ENCODE data around the gene EPAS1. TPM values are rescaled to one million over a fixed set of nuclear protein-coding genes. Genes with fewer than 3 reads are reported as not detected.
"Not testable (repeated sequence)": the region's sequence is repeated elsewhere in the genome, so short reads cannot be mapped to it uniquely, and the experiment has no call there.

The EPAS1 gene
- polyA plus RNA-seq, 4 donors = 39.2 to 62.4 (median 43.0) TPM

- DNase-seq (ENCODE audit: low read depth in 4 of 4, low spot score in 2 of 4) = no peak
These were observed 96.7 kb downstream of the EPAS1 start for GRCh38 chr2:46393865-46394264.

DNA sequence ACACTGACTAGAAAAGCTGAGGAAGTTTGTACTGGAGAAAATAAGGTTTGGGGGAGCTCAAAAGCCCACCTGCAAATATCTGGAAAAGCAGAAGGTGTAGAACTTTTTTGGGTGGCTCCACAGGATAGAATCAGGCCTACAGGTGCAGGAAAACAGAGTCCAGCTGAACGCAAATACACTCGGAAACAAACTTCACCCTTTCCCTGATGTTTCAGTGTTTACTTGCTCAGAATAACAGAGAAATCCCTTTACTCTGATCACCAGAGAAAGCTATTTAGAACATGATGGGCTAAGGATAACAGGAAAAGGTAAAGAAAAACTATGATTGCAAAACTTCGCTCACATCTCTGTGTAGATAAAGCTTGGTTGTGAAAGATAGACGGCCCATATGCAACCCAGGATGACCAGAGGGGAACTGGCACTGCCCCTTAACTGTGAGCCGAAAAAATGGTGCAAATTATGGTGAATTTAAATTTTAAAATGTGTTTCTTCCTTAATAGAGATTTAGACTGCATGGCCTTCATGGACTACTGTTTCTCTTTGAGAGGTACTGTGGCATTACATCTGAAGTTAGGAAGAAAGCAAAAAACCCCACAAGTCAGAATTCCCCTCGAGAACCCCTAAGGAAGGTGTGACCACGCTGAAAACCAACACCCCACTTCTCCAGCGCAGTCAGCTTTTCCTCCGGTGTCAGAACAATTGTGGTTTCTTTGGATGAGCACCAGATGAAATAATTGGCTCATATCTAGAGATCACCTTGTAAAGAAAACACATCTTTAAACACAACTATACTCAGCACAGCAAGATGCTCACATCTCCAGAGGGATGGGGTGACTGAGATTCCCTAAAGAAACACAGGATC is 97.7 kb downstream of the EPAS1 start:
- DNase-seq (ENCODE audit: low read depth in 4 of 4, low spot score in 2 of 4) = no peak

DNA sequence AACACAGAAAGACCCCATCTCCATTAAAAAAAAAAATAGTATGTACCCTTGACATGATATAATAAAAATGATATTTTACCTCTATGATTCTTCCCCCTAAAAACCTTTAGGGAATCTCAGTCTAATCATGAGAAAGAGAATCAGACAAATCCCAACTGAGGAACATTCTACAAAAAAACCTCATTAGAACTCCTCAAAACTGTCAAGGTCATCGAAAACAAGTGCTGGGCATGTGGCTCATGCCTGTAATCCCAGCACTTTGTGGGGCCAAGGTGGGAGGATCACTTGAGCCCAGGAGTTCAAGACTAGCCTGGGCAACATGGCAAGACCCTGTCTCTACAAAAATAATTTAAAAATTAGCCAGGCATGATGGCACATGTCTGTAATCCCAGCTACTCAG is 98.5 kb downstream of the EPAS1 start:
- DNase-seq (ENCODE audit: low read depth in 4 of 4, low spot score in 2 of 4) = not testable (repeated sequence)

DNA sequence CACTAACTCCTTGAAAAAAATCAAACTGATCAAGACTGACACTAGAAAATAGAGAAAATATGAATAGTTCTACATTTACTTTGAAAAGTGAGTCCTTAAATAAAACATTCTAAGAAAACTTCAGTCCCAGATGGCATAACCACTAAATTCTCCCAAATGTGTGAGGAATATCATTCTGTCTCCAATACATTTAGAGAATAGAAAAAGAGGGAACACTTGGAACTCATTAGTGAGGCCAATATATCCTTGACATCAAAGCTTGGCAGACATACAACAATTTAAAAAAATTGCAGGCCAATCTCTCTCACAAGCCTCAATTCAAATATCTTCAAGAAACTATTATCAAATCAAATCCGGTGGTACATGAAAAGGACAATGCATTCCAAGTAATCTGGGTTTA is 102.8 kb downstream of the EPAS1 start:
- no peak for DNase-seq (ENCODE audit: low read depth in 4 of 4, low spot score in 2 of 4)

DNA sequence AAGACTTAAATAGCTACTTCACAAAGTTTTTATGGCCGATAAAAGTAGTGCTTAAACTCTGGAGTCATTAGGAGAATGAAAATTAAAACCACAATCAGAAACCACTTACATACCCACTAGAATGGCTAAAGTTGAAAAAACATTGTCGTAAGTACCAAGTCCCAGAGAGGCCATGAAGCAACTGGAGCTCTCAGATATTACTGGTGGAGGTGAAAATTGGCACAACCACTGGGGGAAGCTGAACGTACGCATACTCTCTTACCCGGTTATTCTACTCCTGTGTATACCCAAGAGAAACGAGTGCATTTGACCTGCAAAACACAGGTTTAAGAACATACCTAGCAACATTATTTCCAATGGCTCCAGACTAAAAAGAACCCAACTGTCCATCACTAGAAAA is 105.7 kb downstream of the EPAS1 start:
- no peak for DNase-seq (ENCODE audit: low read depth in 4 of 4, low spot score in 2 of 4)

DNA sequence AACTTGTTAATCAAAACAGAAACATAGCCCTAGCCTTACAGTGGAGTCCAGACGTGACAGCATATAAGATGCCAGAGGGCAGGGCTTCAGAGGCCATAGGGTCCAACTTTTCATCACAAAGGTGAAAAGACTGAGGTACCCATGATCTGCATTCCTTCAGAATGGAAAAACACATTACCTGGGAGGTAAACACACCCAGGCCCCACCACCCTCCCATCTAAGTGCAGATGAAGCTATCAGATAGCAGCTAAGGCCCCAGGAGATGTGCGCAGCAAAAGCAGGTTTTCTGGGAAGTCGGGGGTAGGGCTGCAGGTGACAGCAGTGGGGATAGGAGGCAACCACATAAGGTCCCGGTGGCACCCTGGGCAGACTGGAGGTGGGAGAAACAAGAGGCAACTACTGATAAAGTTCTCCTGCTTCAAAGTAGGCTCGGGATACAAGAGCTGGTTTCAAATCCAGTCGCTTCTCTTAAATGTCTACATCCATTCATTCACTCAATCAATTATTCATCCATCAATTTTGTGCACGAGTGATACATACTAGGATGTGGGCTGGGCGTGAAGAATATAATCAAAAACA is 107.1 kb downstream of the EPAS1 start:
- no peak for DNase-seq (ENCODE audit: low read depth in 4 of 4, low spot score in 2 of 4)

- DNase-seq (ENCODE audit: low read depth in 4 of 4, low spot score in 2 of 4) = no peak
These were observed 110.7 kb downstream of the EPAS1 start for GRCh38 chr2:46407852-46408455.

GRCh38 chr2:46409756-46410155 is 112.5 kb downstream of the EPAS1 start:
- DNase-seq (ENCODE audit: low read depth in 4 of 4, low spot score in 2 of 4) = no peak

GRCh38 chr2:46410273-46411244 is 113.4 kb downstream of the EPAS1 start:
- DNase-seq (ENCODE audit: low read depth in 4 of 4, low spot score in 2 of 4) = no peak

DNA sequence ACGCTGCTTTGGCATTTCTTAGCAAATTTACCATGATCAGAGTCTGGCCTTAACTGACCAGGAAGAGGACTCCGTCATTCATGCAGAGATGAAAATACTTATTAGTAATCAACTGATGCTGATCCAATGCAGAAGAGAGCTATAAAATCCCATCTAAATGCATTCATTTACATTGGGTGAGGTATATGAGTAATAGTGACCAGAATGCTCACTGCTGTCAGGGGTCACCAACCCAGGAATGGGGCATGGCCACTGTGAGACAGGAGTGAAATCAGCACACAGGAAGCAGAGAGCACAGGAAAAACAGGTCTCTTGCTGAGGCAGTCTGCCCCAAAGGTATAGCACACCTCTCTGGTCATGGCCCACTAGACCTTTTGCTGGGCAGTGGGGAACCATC is 114.0 kb downstream of the EPAS1 start:
- no peak for DNase-seq (ENCODE audit: low read depth in 4 of 4, low spot score in 2 of 4)

DNA sequence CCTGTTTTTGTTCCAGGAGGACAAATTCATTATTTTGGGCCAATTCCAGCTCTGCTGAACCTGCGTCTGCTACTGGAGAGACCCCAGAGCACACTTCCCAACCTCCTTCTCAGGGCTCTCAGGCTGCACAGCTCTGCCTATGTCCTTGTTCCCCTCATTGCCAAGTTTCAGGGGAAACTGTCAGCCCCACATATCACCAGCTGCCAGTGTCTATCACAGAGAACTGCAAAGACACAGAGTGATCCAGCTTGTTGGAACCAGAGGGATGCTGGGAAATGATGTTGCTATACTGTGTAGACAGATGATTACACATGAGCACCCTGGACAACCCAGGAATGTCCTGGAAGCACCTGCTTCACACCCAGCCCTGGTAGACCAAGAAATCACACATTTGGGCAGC is 114.8 kb downstream of the EPAS1 start:
- no peak for DNase-seq (ENCODE audit: low read depth in 4 of 4, low spot score in 2 of 4)

- no peak for DNase-seq (ENCODE audit: low read depth in 4 of 4, low spot score in 2 of 4)
These were observed 115.9 kb downstream of the EPAS1 start for GRCh38 chr2:46413111-46413510.

- no peak for DNase-seq (ENCODE audit: low read depth in 4 of 4, low spot score in 2 of 4)
These were observed 116.4 kb downstream of the EPAS1 start for GRCh38 chr2:46413631-46414030.

DNA sequence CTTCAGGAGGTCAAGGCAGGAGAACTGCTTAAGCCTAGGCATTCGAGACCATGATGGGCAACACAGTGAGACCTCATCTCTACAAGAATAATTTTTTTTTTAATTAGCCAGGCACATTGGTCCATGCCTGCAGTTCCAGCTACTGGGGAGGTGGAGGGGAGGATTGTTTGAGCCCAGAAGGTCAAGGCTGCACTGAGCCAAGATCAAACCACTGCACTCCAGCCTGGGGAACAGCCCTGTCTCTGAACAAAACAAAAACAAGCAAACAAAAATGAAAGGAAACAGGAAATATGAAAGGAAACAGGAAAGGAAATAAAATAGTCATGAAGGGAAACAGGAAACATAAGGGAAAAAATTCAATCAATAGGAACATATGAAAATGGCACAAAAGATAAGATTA is 117.5 kb downstream of the EPAS1 start:
- no peak for DNase-seq (ENCODE audit: low read depth in 4 of 4, low spot score in 2 of 4)

- DNase-seq (ENCODE audit: low read depth in 4 of 4, low spot score in 2 of 4) = no peak
These were observed 119.1 kb downstream of the EPAS1 start for GRCh38 chr2:46416280-46416679.

DNA sequence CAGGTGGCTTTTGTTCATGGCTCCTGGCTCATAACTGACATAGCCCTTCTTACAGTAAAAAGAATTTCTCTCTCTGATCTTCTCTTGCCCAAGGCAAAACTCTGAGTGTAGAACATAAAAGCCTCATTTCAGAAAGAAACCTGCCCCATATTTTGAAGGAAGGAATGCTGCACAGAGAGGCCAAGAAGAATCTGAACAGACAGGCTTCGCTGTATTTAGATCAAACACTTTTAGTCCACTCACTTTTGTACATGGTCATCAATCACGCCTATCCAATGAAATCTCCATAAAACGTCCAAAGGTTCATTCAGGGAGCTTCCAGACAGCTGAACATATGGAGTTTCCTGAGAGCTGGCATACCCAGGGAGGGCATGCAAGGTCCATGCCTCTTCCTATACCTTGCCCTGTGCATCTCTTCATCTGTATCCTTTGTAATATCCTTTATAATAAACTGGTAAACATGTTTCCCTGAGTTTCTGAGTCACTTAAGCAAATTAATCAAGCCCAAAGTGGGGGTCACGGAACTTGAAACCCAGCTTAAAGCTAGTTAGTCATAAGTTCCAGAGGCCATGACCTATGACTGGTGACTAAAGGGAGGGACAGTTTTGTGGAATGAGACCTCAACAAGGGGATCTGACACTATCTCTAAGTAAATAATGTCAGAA is 119.7 kb downstream of the EPAS1 start:
- DNase-seq (ENCODE audit: low read depth in 4 of 4, low spot score in 2 of 4) = no peak

- no peak for DNase-seq (ENCODE audit: low read depth in 4 of 4, low spot score in 2 of 4)
These were observed 123.7 kb downstream of the EPAS1 start for GRCh38 chr2:46420945-46421344.

DNA sequence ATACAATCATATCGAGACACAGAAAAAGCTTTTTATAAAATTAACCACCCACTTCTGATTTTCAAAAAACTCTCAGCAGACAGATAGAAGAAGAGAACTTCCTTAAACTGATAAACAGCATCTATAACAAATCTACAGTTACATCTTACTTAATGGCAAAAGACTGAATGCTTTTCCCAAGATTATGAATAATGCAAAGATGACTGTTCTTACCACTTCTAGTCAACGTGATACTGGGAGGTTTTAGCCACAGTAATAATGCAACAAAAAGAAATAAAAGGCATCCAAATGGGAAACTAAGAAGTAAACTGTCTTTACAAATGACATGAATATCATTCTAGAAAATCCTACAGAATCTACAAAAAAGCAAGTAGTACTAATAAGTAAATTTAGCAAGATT is 124.2 kb downstream of the EPAS1 start:
- no peak for DNase-seq (ENCODE audit: low read depth in 4 of 4, low spot score in 2 of 4)

- no peak for DNase-seq (ENCODE audit: low read depth in 4 of 4, low spot score in 2 of 4)
These were observed 125.6 kb downstream of the EPAS1 start for GRCh38 chr2:46422717-46423394.

GRCh38 chr2:46424937-46425336 is 127.7 kb downstream of the EPAS1 start:
- DNase-seq (ENCODE audit: low read depth in 4 of 4, low spot score in 2 of 4) = no peak
